Measurements from ENCODE around the gene CALML3. TPM values are rescaled to one million over a fixed set of nuclear protein-coding genes. Genes with fewer than 3 reads are reported as not detected.
A peak's percentile ranks its signal among the peaks of the same experiment; 100 is the strongest.

Gene CALML3
- total and polyA plus RNA-seq, 9 donors, result 0.02 to 1.5 TPM; not detected in 7

DNA sequence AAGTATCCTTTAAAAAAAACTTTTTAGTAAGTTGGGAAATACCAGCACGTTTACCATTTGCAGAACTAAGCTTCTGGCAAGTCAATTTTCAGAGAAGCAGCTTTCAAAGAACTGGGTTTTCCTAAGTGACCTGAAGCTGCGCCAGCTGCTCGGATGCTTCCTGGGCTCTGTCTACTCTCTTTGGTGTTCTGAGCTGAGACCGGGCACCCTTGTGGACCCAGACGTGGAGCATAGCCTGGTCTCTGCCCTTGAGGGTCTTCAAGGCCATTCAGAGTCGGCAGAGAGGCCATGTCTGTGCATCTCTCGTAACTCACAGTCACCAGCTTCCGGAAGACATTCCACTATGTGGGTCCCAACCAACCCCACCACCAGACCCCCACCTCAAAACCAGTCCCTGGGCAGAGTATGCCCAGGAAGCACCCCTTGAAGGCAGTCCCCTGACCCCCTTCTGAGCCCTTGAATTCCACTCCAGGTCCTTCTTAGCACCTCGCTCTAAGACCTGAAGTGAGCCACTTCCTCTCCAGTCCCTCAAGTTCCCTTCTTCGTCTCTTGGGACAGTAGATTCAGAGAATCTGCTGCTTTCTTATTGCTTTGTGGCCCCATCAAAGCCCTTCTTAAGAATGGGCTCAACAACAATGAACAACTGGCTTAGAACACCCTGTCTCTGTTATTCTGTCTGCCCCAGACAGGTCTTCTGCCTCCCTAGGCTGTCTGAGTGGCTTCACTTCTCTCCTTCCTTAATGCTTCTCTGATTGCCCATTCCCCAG is 33.9 kb upstream of the CALML3 start:
- Histone ChIP-seq H3K36me3 (no peaks in the 10 kb centered on the region), H3K4me3 (no peak overlapping the region), H3K4me1 (ENCODE audit: insufficient read depth) (no peaks in the 10 kb centered on the region), H3K27ac (no peak overlapping the region), H3K27me3 (no peaks in the 10 kb centered on the region), H3K9me3 (no peaks in the 10 kb centered on the region)
- DNase-seq, result peak in 1 of 5 donors; percentile 25
- TF ChIP-seq CTCF (IDR thresholded peaks at IDR 0.05) (no peak), POLR2A (IDR thresholded peaks at IDR 0.05) (no peak), EP300 (IDR thresholded peaks at IDR 0.05) (no peak)
- intact Hi-C loops (cut with DNase I), result no loop called here
- WGBS, 3 donors, result 78 to 86% (median 84%) methylated on average over 10 of the region's 10 CpGs

- no peaks in the 10 kb centered on the region for H3K36me3 ChIP-seq
- H3K4me1 ChIP-seq (ENCODE audit: insufficient read depth), result no peaks in the 10 kb centered on the region
- intact Hi-C loops (cut with DNase I), result no loop called here
- no peak overlapping the region for H3K4me3 ChIP-seq
- H3K9me3 ChIP-seq, result no peaks in the 10 kb centered on the region
- no peaks in the 10 kb centered on the region for H3K27me3 ChIP-seq
- WGBS, 3 donors, result 88 to 93% (median 89%) methylated on average over 7 of the region's 7 CpGs
- DNase-seq, result peak in 1 of 5 donors; percentile 19
- TF ChIP-seq CTCF (IDR thresholded peaks at IDR 0.05), result no peak
- no peak for TF ChIP-seq POLR2A (IDR thresholded peaks at IDR 0.05)
- TF ChIP-seq EP300 (IDR thresholded peaks at IDR 0.05), result no peak
- H3K27ac ChIP-seq, result no peak overlapping the region
These were observed 33.3 kb upstream of the CALML3 start for GRCh38 chr10:5491477-5491876.

- H3K27ac ChIP-seq, result no peak overlapping the region
- TF ChIP-seq CTCF (IDR thresholded peaks at IDR 0.05) (no peak), EP300 (IDR thresholded peaks at IDR 0.05) (no peak), POLR2A (IDR thresholded peaks at IDR 0.05) (no peak)
These were observed 32.4 kb upstream of the CALML3 start for GRCh38 chr10:5492322-5492855.

GRCh38 chr10:5492929-5493576 is 31.7 kb upstream of the CALML3 start:
- Histone ChIP-seq H3K4me3 (no peak overlapping the region), H3K9me3 (no peaks in the 10 kb centered on the region), H3K4me1 (ENCODE audit: insufficient read depth) (no peaks in the 10 kb centered on the region), H3K36me3 (no peaks in the 10 kb centered on the region), H3K27ac (no peak overlapping the region), H3K27me3 (no peaks in the 10 kb centered on the region)
- DNase-seq, result no peak
- intact Hi-C loops (cut with DNase I), result no loop called here
- 86 to 91% (median 89%) methylated on average over 13 of the region's 13 CpGs for WGBS, 3 donors
- TF ChIP-seq POLR2A (IDR thresholded peaks at IDR 0.05) (no peak), CTCF (IDR thresholded peaks at IDR 0.05) (no peak), EP300 (IDR thresholded peaks at IDR 0.05) (no peak)

More at GRCh38 chr10:5492322-5492855, 32.4 kb upstream of the CALML3 start:
- 87 to 97% (median 93%) methylated on average over 4 of the region's 4 CpGs for WGBS, 3 donors
- H3K27me3 ChIP-seq, result no peaks in the 10 kb centered on the region
- no peaks in the 10 kb centered on the region for H3K4me1 ChIP-seq (ENCODE audit: insufficient read depth)
- intact Hi-C loops (cut with DNase I), result no loop called here
- no peak overlapping the region for H3K4me3 ChIP-seq
- no peak for DNase-seq
- no peaks in the 10 kb centered on the region for H3K36me3 ChIP-seq
- no peaks in the 10 kb centered on the region for H3K9me3 ChIP-seq
